GM18867 (cell line): ENCODE results near the gene IFNLR1.

Experiments used
- ATAC-seq: cut with Tn5 transposase; IDR thresholded peaks from one replicate; pipeline ENCODE4 v1.9.1; 2021; ENCODE audit warnings: mild to moderate bottlenecking, moderate library complexity; ENCODE audit not compliant: unreplicated experiment

Gene IFNLR1

GRCh38 chr1:24180676-24181075 is 6.4 kb downstream of the IFNLR1 start:
- ATAC-seq = no peak

- no peak for ATAC-seq
These were observed 7.7 kb downstream of the IFNLR1 start for GRCh38 chr1:24179251-24179840.

- no peak for ATAC-seq
These were observed 8.7 kb downstream of the IFNLR1 start for GRCh38 chr1:24178407-24178806.

GRCh38 chr1:24177161-24177560 is 9.9 kb downstream of the IFNLR1 start:
- ATAC-seq = no peak

- ATAC-seq = no peak
These were observed 11.9 kb downstream of the IFNLR1 start for GRCh38 chr1:24175033-24175755.

- no peak for ATAC-seq
These were observed 13.2 kb downstream of the IFNLR1 start for GRCh38 chr1:24173638-24174575.

GRCh38 chr1:24172598-24172997 is 14.5 kb downstream of the IFNLR1 start:
- no peak for ATAC-seq

- ATAC-seq = no peak
These were observed 17.8 kb downstream of the IFNLR1 start for GRCh38 chr1:24169286-24169685.

- no peak for ATAC-seq
These were observed 18.8 kb downstream of the IFNLR1 start for GRCh38 chr1:24168245-24168644.

- no peak for ATAC-seq
These were observed 20.1 kb downstream of the IFNLR1 start for GRCh38 chr1:24167008-24167407.

- ATAC-seq = no peak
These were observed 21.6 kb downstream of the IFNLR1 start for GRCh38 chr1:24165500-24165899.

- ATAC-seq = no peak
These were observed 23.1 kb downstream of the IFNLR1 start for GRCh38 chr1:24164004-24164403.

- ATAC-seq = no peak
These were observed 24.9 kb downstream of the IFNLR1 start for GRCh38 chr1:24162201-24162600.

GRCh38 chr1:24161270-24161669 is 25.8 kb downstream of the IFNLR1 start:
- ATAC-seq = no peak

- ATAC-seq = no peak
These were observed 27.7 kb downstream of the IFNLR1 start for GRCh38 chr1:24159366-24159765.

- no peak for ATAC-seq
These were observed 29.1 kb downstream of the IFNLR1 start for GRCh38 chr1:24157918-24158481.

GRCh38 chr1:24156542-24157260 is 30.4 kb downstream of the IFNLR1 start:
- ATAC-seq = no peak

GRCh38 chr1:24155011-24155782 is 31.9 kb downstream of the IFNLR1 start:
- ATAC-seq = no peak

- ATAC-seq = no peak
These were observed 32.9 kb downstream of the IFNLR1 start for GRCh38 chr1:24154215-24154614.
